Gastrocnemius medialis (tissue), 4 donors: Measurements from ENCODE around the gene PDLIM1.

Experiments used
- CTCF ChIP-seq, 5 experiments: fragments of 450-650 bp in 3 of 5; fragments of 200-600 bp in 2 of 5; sonication (generic) in 2 of 5; IDR thresholded peaks in 4 of 5; conservative IDR thresholded peaks in 1 of 5; 1 replicate in 4 of 5; 2 replicates in 1 of 5; pipeline ENCODE4 v1.5.1; 2016 to 2019; ENCODE audit warnings: antibody characterized with exemption in 5 of 5, mild to moderate bottlenecking in 3 of 5, moderate library complexity in 3 of 5
- POLR2A ChIP-seq, 2 donors: fragments of 450-650 bp; IDR thresholded peaks; one replicate each; pipeline ENCODE4 v1.6.1; 2017; ENCODE audit warnings: antibody characterized with exemption in 2 of 2, mild to moderate bottlenecking in 2 of 2, moderate library complexity in 2 of 2

- TF ChIP-seq CTCF (IDR thresholded peaks at IDR 0.05 in 4 of 5, conservative IDR thresholded peaks at IDR 0.05 in 1 of 5) (no peak), POLR2A (IDR thresholded peaks at IDR 0.05) (peak; percentile 24 to 65)
Observed at GRCh38 chr10:95278061-95278988, 12.5 kb downstream of the PDLIM1 start.
